Ovary (tissue), 9 donors: ENCODE measurements around the gene GABRB2. TPM values are rescaled to one million over a fixed set of nuclear protein-coding genes. Genes with fewer than 3 reads are reported as not detected.

Source experiments
- DNase-seq, 5 donors: peaks; one replicate each; pipeline ENCODE4 v3.0.0-alpha.2; 2019 to 2020
- H3K27ac ChIP-seq, 2 donors: fragments of 200-600 bp; one replicate each; pipeline versions ENCODE4 v1.5.1 to v1.8.0; 2019 to 2022
- H3K27me3 ChIP-seq: fragments of 200-600 bp; one replicate; pipeline ENCODE4 v1.8.0; 2022
- H3K36me3 ChIP-seq: fragments of 200-600 bp; sonication (generic); one replicate; pipeline ENCODE4 v1.5.1; 2019
- H3K4me1 ChIP-seq: one replicate; pipeline ENCODE4 v1.8.1; 2013; ENCODE audit warnings: mild to moderate bottlenecking, moderate library complexity; ENCODE audit not compliant: insufficient read depth
- H3K4me3 ChIP-seq: fragments of 200-600 bp; sonication (generic); one replicate; pipeline ENCODE4 v1.5.1; 2017
- H3K9me3 ChIP-seq, 2 donors: fragments of 200-600 bp in 1 of 2; sonication (generic) in 1 of 2; one replicate each; pipeline versions ENCODE4 v1.5.1 to v1.8.1; 2013 to 2019; ENCODE audit warnings: mild to moderate bottlenecking in 1 of 2, moderate library complexity in 1 of 2
- CTCF ChIP-seq, 3 donors: fragments of 450-650 bp in 2 of 3; fragments of 200-600 bp in 1 of 3; IDR thresholded peaks; one replicate each; pipeline versions ENCODE4 v1.5.1 to v1.8.0; 2016 to 2022; ENCODE audit warnings: antibody characterized with exemption in 3 of 3, mild to moderate bottlenecking in 1 of 3
- EP300 ChIP-seq: sonication (generic); formaldehyde crosslinking; IDR thresholded peaks from one replicate; pipeline ENCODE4 v1.6.1; 2017; ENCODE audit warnings: antibody characterized with exemption
- POLR2A ChIP-seq: fragments of 450-650 bp; IDR thresholded peaks from one replicate; pipeline ENCODE4 v1.6.1; 2017; ENCODE audit warnings: antibody characterized with exemption, mild to moderate bottlenecking, moderate library complexity
- WGBS, 3 donors: extraction: QIAGEN DNeasy Blood & Tissue Kit in 1 of 3; methylation state at CpG; one replicate each; pipeline versions ENCODE4 v1.1.5 to v1.1.7; 2013 to 2017; 5-methylcytosine and 5-hydroxymethylcytosine counted together
- intact Hi-C, 4 donors: fragments of 100-400 bp; cut with DNase I; formaldehyde crosslinking; loops; one replicate each; pipeline versions ENCODE4 v1.11.0 to v1.15.1; 2022 to 2023
- polyA plus RNA-seq, 2 donors: library from polyadenylated mRNA; stranded (reverse); fragments of 200-250 nt in 1 of 2; fragments of 350-450 nt in 1 of 2; fragmentation: Illumina TruSeq in 1 of 2; extraction: RNeasy Lipid Tissue Mini Kit (QIAGEN cat#74804) in 1 of 2; gene quantifications; one replicate each; pipeline ENCODE4 v1.2.3, GENCODE V29; 2013 to 2014
- total RNA-seq, 7 donors: library from RNA; depleted of rRNA in 2 of 7; stranded (reverse); fragments of >200 nt in 2 of 7; fragmentation: NEBNext Ultra II Directional in 3 of 7; extraction: Animal tissue kit (Norgen Biotek cat#: 25700) in 3 of 7; gene quantifications; one replicate each; pipeline versions ENCODE4 v1.1.0 to v1.2.4, GENCODE V29; 2016 to 2023
- donor health status: DM: no; HTN: no; CAD: no; lungs with moderate emphysema.
- donor health status: DM: no; HTN: no; CAD: no.
- donor health status: Bipolar disorder and iron deficiency.
- donor health status: DM: yes; HTN: yes; CAD: no.
- donor health status: DM: no; HTN: no; CAD: no.
- donor health status: DM: yes; HTN: yes; CAD: no.

The GABRB2 gene
- total and polyA plus RNA-seq, 9 donors: under 0.01 to 3.1 (median 0.26) TPM; not detected in 1

GRCh38 chr5:161442471-161442870 is 104.1 kb downstream of the GABRB2 start:
- no peaks in the 10 kb centered on the region for H3K27me3 ChIP-seq

GRCh38 chr5:161432798-161433197 is 113.7 kb downstream of the GABRB2 start:
- Histone ChIP-seq H3K36me3 (no peaks in the 10 kb centered on the region), H3K4me3 (no peak overlapping the region), H3K27me3 (no peaks in the 10 kb centered on the region), H3K9me3 (no peaks in the 10 kb centered on the region), H3K4me1 (no peaks in the 10 kb centered on the region), H3K27ac (no peak overlapping the region)
- TF ChIP-seq CTCF (IDR thresholded peaks at IDR 0.05): no peak
- TF ChIP-seq POLR2A: no peak
- TF ChIP-seq EP300: no peak
- intact Hi-C loops: no loop called here
- 50 to 62% (median 55%) methylated on average over 2 of the region's 2 CpGs for WGBS, 3 donors
- no peak for DNase-seq

More at GRCh38 chr5:161442471-161442870, 104.1 kb downstream of the GABRB2 start:
- H3K36me3 ChIP-seq: no peaks in the 10 kb centered on the region
- H3K9me3 ChIP-seq: no peaks in the 10 kb centered on the region
- H3K4me3 ChIP-seq: no peak overlapping the region
- no peak overlapping the region for H3K27ac ChIP-seq
- intact Hi-C loops: no loop called here
- TF ChIP-seq CTCF (IDR thresholded peaks at IDR 0.05) (no peak), EP300 (no peak), POLR2A (no peak)
- H3K4me1 ChIP-seq: no peaks in the 10 kb centered on the region
- no peak for DNase-seq

- intact Hi-C loops: no loop called here
- H3K4me1 ChIP-seq: no peaks in the 10 kb centered on the region
- no peak overlapping the region for H3K27ac ChIP-seq
- DNase-seq: no peak
- no peaks in the 10 kb centered on the region for H3K36me3 ChIP-seq
- WGBS, 3 donors: 60 to 75% (median 69%) methylated on average over 1 of the region's 1 CpG
- H3K4me3 ChIP-seq: no peak overlapping the region
- TF ChIP-seq CTCF (IDR thresholded peaks at IDR 0.05) (no peak), POLR2A (no peak)
- no peaks in the 10 kb centered on the region for H3K27me3 ChIP-seq
- H3K9me3 ChIP-seq: no peaks in the 10 kb centered on the region
Observed at GRCh38 chr5:161431963-161432362, 114.6 kb downstream of the GABRB2 start.

- H3K27me3 ChIP-seq: no peaks in the 10 kb centered on the region
- TF ChIP-seq EP300: no peak
- TF ChIP-seq POLR2A: no peak
- DNase-seq: no peak
- H3K4me1 ChIP-seq: no peaks in the 10 kb centered on the region
- H3K4me3 ChIP-seq: no peak overlapping the region
- no peaks in the 10 kb centered on the region for H3K36me3 ChIP-seq
- no peak overlapping the region for H3K27ac ChIP-seq
- intact Hi-C loops: no loop called here
- 67 to 74% (median 70%) methylated on average over 4 of the region's 4 CpGs for WGBS, 3 donors
- no peaks in the 10 kb centered on the region for H3K9me3 ChIP-seq
Observed at GRCh38 chr5:161421067-161421466, 125.5 kb downstream of the GABRB2 start.

GRCh38 chr5:161420521-161420920 is 126.0 kb downstream of the GABRB2 start:
- DNase-seq: no peak
- no peaks in the 10 kb centered on the region for H3K4me1 ChIP-seq
- no peak for TF ChIP-seq CTCF (IDR thresholded peaks at IDR 0.05)
- TF ChIP-seq EP300: no peak
- H3K27me3 ChIP-seq: no peaks in the 10 kb centered on the region
- WGBS, 3 donors: 59 to 67% (median 59%) methylated on average over 3 of the region's 3 CpGs
- no peaks in the 10 kb centered on the region for H3K9me3 ChIP-seq
- no peak overlapping the region for H3K27ac ChIP-seq
- no peak overlapping the region for H3K4me3 ChIP-seq
- H3K36me3 ChIP-seq: no peaks in the 10 kb centered on the region
- intact Hi-C loops: no loop called here
